ENCODE measurements around the gene HCFC2. TPM values are rescaled to one million over a fixed set of nuclear protein-coding genes. Genes with fewer than 3 reads are reported as not detected.
A peak's percentile ranks its signal among the peaks of the same experiment; 100 is the strongest.

The HCFC2 gene
- total and polyA plus RNA-seq, 8 donors, result 4.2 to 10.7 (median 8.7) TPM

DNA sequence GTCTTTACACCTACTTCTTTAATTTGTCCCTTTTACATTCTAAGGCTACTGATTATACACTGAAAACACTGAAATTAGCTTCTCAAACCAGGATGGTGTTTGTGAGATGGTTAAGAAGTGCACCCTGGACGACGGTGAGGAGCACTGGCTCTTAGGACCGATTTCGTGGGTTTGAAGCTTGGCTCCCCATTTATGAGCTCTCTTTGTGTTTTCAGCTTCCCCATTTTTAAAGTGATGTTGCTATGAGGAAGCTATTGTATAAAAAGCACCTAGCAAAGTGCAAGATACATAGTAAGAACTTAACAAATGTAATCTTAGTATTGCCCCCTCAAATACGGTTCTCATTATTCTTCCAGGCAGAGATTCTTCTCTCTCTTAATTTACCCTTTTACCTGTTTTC, 69.0 kb downstream of the HCFC2 start:
- DNase-seq (no peak), FAIRE-seq (no peak), ATAC-seq (no peak)
- Histone ChIP-seq H3K36me3 (no peaks in the 10 kb centered on the region), H3K27me3 (no peaks in the 10 kb centered on the region), H3K4me1 (peaks cover 15 to 29% (median 21%) of the 10 kb centered on the region in 3 donors), H3K4me3 (no peak overlapping the region), H3K27ac (no peak overlapping the region), H3K9me3 (no peaks in the 10 kb centered on the region)
- intact Hi-C loops (cut with DNase I), result no loop called here
- WGBS, 2 donors, result 88% methylated on average over 5 of the region's 5 CpGs
- TF ChIP-seq, protein P1, sequence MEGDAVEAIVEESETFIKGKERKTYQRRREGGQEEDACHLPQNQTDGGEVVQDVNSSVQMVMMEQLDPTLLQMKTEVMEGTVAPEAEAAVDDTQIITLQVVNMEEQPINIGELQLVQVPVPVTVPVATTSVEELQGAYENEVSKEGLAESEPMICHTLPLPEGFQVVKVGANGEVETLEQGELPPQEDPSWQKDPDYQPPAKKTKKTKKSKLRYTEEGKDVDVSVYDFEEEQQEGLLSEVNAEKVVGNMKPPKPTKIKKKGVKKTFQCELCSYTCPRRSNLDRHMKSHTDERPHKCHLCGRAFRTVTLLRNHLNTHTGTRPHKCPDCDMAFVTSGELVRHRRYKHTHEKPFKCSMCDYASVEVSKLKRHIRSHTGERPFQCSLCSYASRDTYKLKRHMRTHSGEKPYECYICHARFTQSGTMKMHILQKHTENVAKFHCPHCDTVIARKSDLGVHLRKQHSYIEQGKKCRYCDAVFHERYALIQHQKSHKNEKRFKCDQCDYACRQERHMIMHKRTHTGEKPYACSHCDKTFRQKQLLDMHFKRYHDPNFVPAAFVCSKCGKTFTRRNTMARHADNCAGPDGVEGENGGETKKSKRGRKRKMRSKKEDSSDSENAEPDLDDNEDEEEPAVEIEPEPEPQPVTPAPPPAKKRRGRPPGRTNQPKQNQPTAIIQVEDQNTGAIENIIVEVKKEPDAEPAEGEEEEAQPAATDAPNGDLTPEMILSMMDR (IDR thresholded peaks at IDR 0.05), result no peak

DNA sequence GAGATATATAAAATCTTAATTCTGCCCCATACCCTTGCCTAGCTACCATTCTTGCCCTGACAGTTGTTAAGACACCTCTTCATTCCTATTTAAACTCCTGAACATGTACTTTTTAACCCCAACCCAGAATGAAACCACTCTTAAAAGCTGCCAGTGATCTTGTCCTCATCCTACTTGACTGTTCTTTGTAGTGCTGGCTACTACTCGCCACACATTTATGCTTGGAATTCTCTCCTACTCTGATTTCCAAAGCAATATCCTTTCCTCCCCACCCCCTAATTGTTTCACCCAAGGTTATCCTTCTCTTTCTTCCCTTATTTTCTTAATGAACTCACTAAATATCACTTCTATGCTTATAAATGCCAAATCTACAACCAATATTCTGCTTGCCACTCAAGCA, 69.5 kb downstream of the HCFC2 start:
- H3K27ac ChIP-seq, result no peak overlapping the region
- H3K27me3 ChIP-seq, result no peaks in the 10 kb centered on the region
- no peak for DNase-seq
- H3K36me3 ChIP-seq, result no peaks in the 10 kb centered on the region
- no peak for FAIRE-seq
- intact Hi-C loops (cut with DNase I), result no loop called here
- peaks cover 15 to 32% (median 26%) of the 10 kb centered on the region in 3 donors for H3K4me1 ChIP-seq
- 88 to 96% methylated on average over 1 of the region's 1 CpG for WGBS, 2 donors
- no peaks in the 10 kb centered on the region for H3K9me3 ChIP-seq
- TF ChIP-seq, protein P1 (IDR thresholded peaks at IDR 0.05), result no peak
- H3K4me3 ChIP-seq, result no peak overlapping the region
- no peak for ATAC-seq

DNA sequence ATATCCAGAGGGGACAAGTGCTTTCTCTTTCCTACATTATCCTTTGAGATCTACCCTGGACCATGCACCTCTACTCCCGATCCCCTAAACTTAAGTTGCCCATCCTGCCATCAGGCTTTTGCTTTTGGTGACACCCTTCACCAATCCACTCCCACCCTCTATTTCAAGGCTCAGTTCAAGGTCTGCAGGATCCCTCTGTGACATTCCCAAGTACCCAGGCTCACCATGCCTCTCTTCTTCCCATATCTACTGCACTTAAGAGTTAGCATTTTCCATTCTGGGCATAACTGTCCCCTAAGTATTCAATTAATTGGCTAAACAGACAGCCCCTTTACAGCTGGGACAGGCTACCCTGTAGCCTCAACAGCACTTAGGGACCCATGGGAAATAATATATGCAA, 70.6 kb downstream of the HCFC2 start:
- no peak for FAIRE-seq

DNA sequence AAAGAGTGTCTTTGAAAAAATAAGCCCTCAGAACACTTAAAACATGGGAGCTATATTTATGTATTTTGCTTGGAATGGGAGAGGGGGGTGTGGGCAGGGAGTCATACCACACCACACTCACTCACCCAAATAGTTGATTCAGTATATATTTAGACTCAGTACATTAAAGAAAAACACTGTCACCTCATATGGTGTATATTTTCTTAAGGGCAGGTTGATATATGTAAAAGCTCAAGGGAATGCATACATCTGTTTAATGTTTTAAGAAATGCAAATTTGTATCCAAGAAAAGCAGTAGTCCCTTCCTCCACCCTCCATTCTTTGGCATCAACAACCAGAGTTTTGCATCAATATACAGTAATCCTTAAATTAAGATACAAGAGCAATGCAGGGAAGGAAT, 72.2 kb downstream of the HCFC2 start:
- ATAC-seq (no peak), FAIRE-seq (no peak), DNase-seq (no peak)
- TF ChIP-seq, protein P1 (IDR thresholded peaks at IDR 0.05), result no peak
- no peaks in the 10 kb centered on the region for H3K9me3 ChIP-seq
- peak overlapping the region; percentile 36 to 78 (median 66) for H3K4me3 ChIP-seq
- intact Hi-C loops (cut with DNase I), result no loop called here
- peaks cover 14 to 28% (median 26%) of the 10 kb centered on the region in 3 donors for H3K4me1 ChIP-seq
- H3K27me3 ChIP-seq, result no peaks in the 10 kb centered on the region
- H3K27ac ChIP-seq, result peak overlapping the region in 1 of 4 donors; percentile 85
- no peaks in the 10 kb centered on the region for H3K36me3 ChIP-seq

More for the DNA sequence above, 70.6 kb downstream of the HCFC2 start:
- intact Hi-C loops (cut with DNase I), result no loop called here
- H3K27me3 ChIP-seq, result no peaks in the 10 kb centered on the region
- H3K4me1 ChIP-seq, result peaks cover 15 to 32% (median 26%) of the 10 kb centered on the region in 3 donors
- H3K27ac ChIP-seq, result no peak overlapping the region
- no peaks in the 10 kb centered on the region for H3K36me3 ChIP-seq
- no peak overlapping the region for H3K4me3 ChIP-seq
- TF ChIP-seq, protein P1 (IDR thresholded peaks at IDR 0.05), result no peak
- ATAC-seq, result no peak
- WGBS, 2 donors, result 100% methylated on average over 1 of the region's 1 CpG
- no peak for DNase-seq
- no peaks in the 10 kb centered on the region for H3K9me3 ChIP-seq

DNA sequence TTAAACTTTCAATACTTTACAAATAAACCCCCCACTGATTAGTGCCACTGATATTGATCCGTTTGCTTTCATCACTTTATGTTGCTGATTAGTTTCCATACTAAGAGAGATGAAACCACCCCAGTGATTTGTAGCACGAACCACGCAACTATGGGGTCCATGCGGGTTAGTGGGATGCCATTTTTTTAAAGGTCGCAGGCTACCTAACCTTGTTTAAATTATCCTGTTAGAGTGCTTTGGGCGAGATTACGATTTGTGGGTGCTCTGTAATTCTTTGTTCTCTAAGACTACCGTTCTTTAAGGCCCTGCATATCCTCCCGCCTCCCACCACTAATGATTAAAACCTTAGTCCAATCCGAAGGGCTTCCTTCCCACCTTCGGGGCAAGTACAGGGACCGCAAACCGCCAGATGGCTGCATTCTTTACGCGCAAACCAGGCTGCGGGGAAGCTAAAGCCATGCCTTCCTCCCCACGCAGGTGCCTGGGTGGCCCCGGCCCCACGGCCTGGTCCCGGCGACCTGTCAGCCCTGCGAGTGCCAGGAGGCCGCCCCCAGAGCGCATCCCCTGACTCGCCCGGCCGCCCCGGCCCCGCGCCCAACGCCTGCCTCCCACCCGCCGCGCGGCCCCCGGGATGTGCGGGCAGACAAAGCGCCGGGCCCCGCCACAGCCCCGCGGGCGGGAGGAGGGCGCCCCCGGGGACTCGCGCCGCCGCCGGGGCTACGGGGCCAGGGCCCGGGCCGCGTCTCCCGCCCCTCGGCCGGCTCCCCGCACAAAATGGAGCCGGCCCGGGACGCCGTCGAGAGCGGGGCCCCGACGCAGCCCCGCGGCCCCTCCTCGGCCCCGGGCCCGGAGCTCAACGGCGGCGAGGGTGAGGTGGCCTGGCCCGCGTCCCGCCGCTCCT, 72.9 kb downstream of the HCFC2 start:
- H3K27me3 ChIP-seq, result no peaks in the 10 kb centered on the region
- peak overlapping the region; percentile 36 to 78 (median 66) for H3K4me3 ChIP-seq
- peak overlapping the region; percentile 66 to 85 (median 81) for H3K27ac ChIP-seq
- H3K36me3 ChIP-seq, result no peaks in the 10 kb centered on the region
- no peak for FAIRE-seq
- DNase-seq, result peak; percentile 32 to 83 (median 58)
- peak; percentile 7 to 26 (median 14) for ATAC-seq
- 1% methylated on average over 45 to 78 of the region's 78 CpGs for WGBS, 2 donors
- intact Hi-C loops (cut with DNase I), result no loop called here
- H3K9me3 ChIP-seq, result no peaks in the 10 kb centered on the region
- TF ChIP-seq, protein P1 (IDR thresholded peaks at IDR 0.05), result no peak
- H3K4me1 ChIP-seq, result peaks cover 8 to 26% (median 23%) of the 10 kb centered on the region in 3 donors

Measured in pancreas (tissue), 10 donors.